Transverse colon (tissue), 4 donors: ENCODE measurements around the gene FXYD3. TPM values are rescaled to one million over a fixed set of nuclear protein-coding genes. Genes with fewer than 3 reads are reported as not detected.

Experiments used
- DNase-seq: peaks from one replicate; pipeline ENCODE4 v3.0.0-alpha.2; 2019
- H3K27ac ChIP-seq, 4 donors: fragments of 200-600 bp; sonication (generic); 2 replicates each; pipeline ENCODE4 v1.5.1; 2016 to 2018; ENCODE audit warnings: inconsistent platforms in 4 of 4
- H3K27me3 ChIP-seq: fragments of 200-600 bp; sonication (generic); 2 replicates; pipeline ENCODE4 v1.5.1; 2017; ENCODE audit warnings: inconsistent platforms
- H3K36me3 ChIP-seq, 4 donors: fragments of 200-600 bp; sonication (generic); 2 replicates each; pipeline ENCODE4 v1.5.1; 2017 to 2019; ENCODE audit warnings: inconsistent platforms in 4 of 4
- H3K4me1 ChIP-seq, 4 donors: fragments of 200-600 bp; sonication (generic); 2 replicates each; pipeline ENCODE4 v1.5.1; 2017 to 2020; ENCODE audit warnings: inconsistent platforms in 4 of 4
- H3K4me3 ChIP-seq, 4 donors: fragments of 200-600 bp; sonication (generic); 1 replicate in 1 of 4; 2 replicates in 3 of 4; pipeline versions ENCODE4 v1.5.1 to v1.6.1; 2017 to 2019; ENCODE audit warnings: inconsistent platforms in 4 of 4
- H3K9me3 ChIP-seq, 2 donors: fragments of 200-600 bp; sonication (generic); 2 replicates each; pipeline ENCODE4 v1.5.1; 2017 to 2019; ENCODE audit warnings: inconsistent platforms in 2 of 2
- CTCF ChIP-seq, 5 experiments: fragments of 200-600 bp in 3 of 5; fragments of 450-650 bp in 2 of 5; sonication (generic) in 3 of 5; IDR thresholded peaks; 1 replicate in 2 of 5; 2 replicates in 3 of 5; pipeline ENCODE4 v1.5.1; 2016 to 2017; ENCODE audit warnings: antibody characterized with exemption in 5 of 5, inconsistent platforms in 3 of 5, mild to moderate bottlenecking in 2 of 5, moderate library complexity in 1 of 5
- EP300 ChIP-seq: sonication (generic); formaldehyde crosslinking; IDR thresholded peaks from one replicate; pipeline ENCODE4 v1.6.1; 2017; ENCODE audit warnings: antibody characterized with exemption, low read depth
- POLR2A ChIP-seq: fragments of 450-650 bp; IDR thresholded peaks from one replicate; pipeline ENCODE4 v1.6.1; 2016; ENCODE audit warnings: antibody characterized with exemption, mild to moderate bottlenecking, moderate library complexity
- POLR2AphosphoS5 ChIP-seq, 3 donors: sonication (generic); formaldehyde crosslinking; IDR thresholded peaks; one replicate each; pipeline ENCODE4 v1.6.1; 2016; ENCODE audit warnings: antibody characterized with exemption in 3 of 3
- WGBS, 2 donors: methylation state at CpG; one replicate each; pipeline ENCODE4 v1.1.5; 2018; ENCODE audit warnings: low coverage in 1 of 2; 5-methylcytosine and 5-hydroxymethylcytosine counted together
- in situ Hi-C, 4 donors: fragments of 200-750 bp; cut with MboI; loops; one replicate each; pipeline versions ENCODE4 v1.15.0 to v1.15.1; 2017; ENCODE audit warnings: low sequenced_read_pairs in 3 of 4, low pct_ligation_motif_present in 1 of 4, low pct_unique_long_range_greater_than_20kb in 1 of 4
- intact Hi-C: fragments of 100-400 bp; cut with DNase I; formaldehyde crosslinking; loops from one replicate; pipeline ENCODE4 v1.15.1; 2023; ENCODE audit warnings: low total_unique reads
- total RNA-seq, 4 donors: library from RNA; depleted of rRNA; stranded (reverse); fragments of >200 nt; gene quantifications; one replicate each; pipeline ENCODE4 v1.1.0, GENCODE V29; 2016

Gene FXYD3
- total RNA-seq, 4 donors from 2014 or later: 1,678 to 4,641 (median 3,622) TPM

- 87 to 88% methylated on average over 3 to 11 of the region's 11 CpGs for WGBS, 2 donors
- DNase-seq: no peak
- in situ Hi-C loops: no loop called here
- no peak overlapping the region for H3K4me3 ChIP-seq
- no peaks in the 10 kb centered on the region for H3K9me3 ChIP-seq
- TF ChIP-seq POLR2AphosphoS5 (IDR thresholded peaks at IDR 0.05) (no peak), CTCF (IDR thresholded peaks at IDR 0.05) (no peak), POLR2A (no peak), EP300 (no peak)
- no peaks in the 10 kb centered on the region for H3K36me3 ChIP-seq
- intact Hi-C loops: no loop called here
- H3K4me1 ChIP-seq: peaks cover 0 to 10% (median 3%) of the 10 kb centered on the region in 4 donors
- no peak overlapping the region for H3K27ac ChIP-seq
- no peaks in the 10 kb centered on the region for H3K27me3 ChIP-seq
These were observed 11.3 kb upstream of the FXYD3 start for GRCh38 chr19:35104361-35104760.

- H3K27ac ChIP-seq: no peak overlapping the region
- H3K36me3 ChIP-seq: no peaks in the 10 kb centered on the region
- no peak for TF ChIP-seq POLR2A
- no peak for TF ChIP-seq POLR2AphosphoS5 (IDR thresholded peaks at IDR 0.05)
- no peak for TF ChIP-seq CTCF (IDR thresholded peaks at IDR 0.05)
- TF ChIP-seq EP300: no peak
- no peak overlapping the region for H3K4me3 ChIP-seq
- H3K9me3 ChIP-seq: no peaks in the 10 kb centered on the region
- WGBS, 2 donors: 93 to 100% methylated on average over 1 to 6 of the region's 6 CpGs
- DNase-seq: no peak
- intact Hi-C loops: no loop called here
- H3K27me3 ChIP-seq: no peaks in the 10 kb centered on the region
- H3K4me1 ChIP-seq: peaks cover 0 to 17% (median 5%) of the 10 kb centered on the region in 4 donors
- in situ Hi-C loops: no loop called here
These were observed 10.6 kb upstream of the FXYD3 start for GRCh38 chr19:35105047-35105410.

GRCh38 chr19:35105411-35106290, 10.0 kb upstream of the FXYD3 start:
- 86 to 92% methylated on average over 26 to 30 of the region's 30 CpGs for WGBS, 2 donors
- Histone ChIP-seq H3K4me3 (no peak overlapping the region), H3K9me3 (no peaks in the 10 kb centered on the region), H3K4me1 (peaks cover 0 to 18% (median 5%) of the 10 kb centered on the region in 4 donors), H3K27ac (peak overlapping the region in 2 of 4 donors; percentile 2 to 17), H3K36me3 (no peaks in the 10 kb centered on the region), H3K27me3 (no peaks in the 10 kb centered on the region)
- TF ChIP-seq CTCF (IDR thresholded peaks at IDR 0.05) (no peak), EP300 (no peak), POLR2A (no peak), POLR2AphosphoS5 (IDR thresholded peaks at IDR 0.05) (no peak)
- in situ Hi-C loops: no loop called here
- intact Hi-C loops: no loop called here
- no peak for DNase-seq

- no peak for DNase-seq
- no peaks in the 10 kb centered on the region for H3K36me3 ChIP-seq
- intact Hi-C loops (no loop called here), in situ Hi-C loops (no loop called here)
- peak overlapping the region in 2 of 4 donors; percentile 2 to 17 for H3K27ac ChIP-seq
- no peaks in the 10 kb centered on the region for H3K9me3 ChIP-seq
- TF ChIP-seq EP300 (no peak), POLR2AphosphoS5 (IDR thresholded peaks at IDR 0.05) (no peak), POLR2A (no peak), CTCF (IDR thresholded peaks at IDR 0.05) (no peak)
- WGBS, 2 donors: 96% methylated on average over 9 of the region's 9 CpGs; no CpG with 5 or more reads in 1 of the 2 donors
- H3K27me3 ChIP-seq: no peaks in the 10 kb centered on the region
- H3K4me1 ChIP-seq: peaks cover 0 to 18% (median 5%) of the 10 kb centered on the region in 4 donors
- no peak overlapping the region for H3K4me3 ChIP-seq
These were observed 9.4 kb upstream of the FXYD3 start for GRCh38 chr19:35106291-35106583.
